Heart left ventricle (tissue), 13 donors: ENCODE data around the gene HID1.

Experiments used
- POLR2A ChIP-seq, 2 donors: fragments of 450-650 bp; IDR thresholded peaks; one replicate each; pipeline ENCODE4 v1.6.1; 2017; ENCODE audit warnings: antibody characterized with exemption in 2 of 2, mild to moderate bottlenecking in 2 of 2, moderate library complexity in 2 of 2
- TF ChIP-seq, protein P1 (sequence below), 12 donors: fragments of 200-600 bp; sonication (generic) in 4 of 12; IDR thresholded peaks; one replicate each; pipeline versions ENCODE4 v1.5.0 to v1.8.0; 2018 to 2022; ENCODE audit warnings: antibody characterized with exemption in 12 of 12, mild to moderate bottlenecking in 5 of 12
- donor health status: ischemic (EF 13 %, LVEDD 7.1; RV severe dilation, severe dysfunction).
- donor health status: DM: no; HTN: yes; CAD: no.
- donor health status: DM: no; HTN: no; CAD: no.
- donor health status: ischemic (EF 25% LVEDD 6.9; RV normal size, moderate dysfunction).
- donor health status: ischemic (EF 25% LVEDD 5.7; RV mildly dilated, moderate dysfunction).
- donor health status: ischemic (EF 35%, LVEDD 5.7; RV mildly dilated, moderate dysfunction).
- donor health status: nonischemic (EF 11% LVEDD 7.7; RV severe dilation, severe dysfunction).
- donor health status: DM: yes; HTN: yes; CAD: no.
- donor health status: PGD.
- donor health status: ischemic (EF 29% LVEDD 5.4; RV normal size, mild dysfunction).
- donor health status: nonischemic (EF 23%, LVEDD 6.1; RV moderate dilation, normal function).

DNA sequence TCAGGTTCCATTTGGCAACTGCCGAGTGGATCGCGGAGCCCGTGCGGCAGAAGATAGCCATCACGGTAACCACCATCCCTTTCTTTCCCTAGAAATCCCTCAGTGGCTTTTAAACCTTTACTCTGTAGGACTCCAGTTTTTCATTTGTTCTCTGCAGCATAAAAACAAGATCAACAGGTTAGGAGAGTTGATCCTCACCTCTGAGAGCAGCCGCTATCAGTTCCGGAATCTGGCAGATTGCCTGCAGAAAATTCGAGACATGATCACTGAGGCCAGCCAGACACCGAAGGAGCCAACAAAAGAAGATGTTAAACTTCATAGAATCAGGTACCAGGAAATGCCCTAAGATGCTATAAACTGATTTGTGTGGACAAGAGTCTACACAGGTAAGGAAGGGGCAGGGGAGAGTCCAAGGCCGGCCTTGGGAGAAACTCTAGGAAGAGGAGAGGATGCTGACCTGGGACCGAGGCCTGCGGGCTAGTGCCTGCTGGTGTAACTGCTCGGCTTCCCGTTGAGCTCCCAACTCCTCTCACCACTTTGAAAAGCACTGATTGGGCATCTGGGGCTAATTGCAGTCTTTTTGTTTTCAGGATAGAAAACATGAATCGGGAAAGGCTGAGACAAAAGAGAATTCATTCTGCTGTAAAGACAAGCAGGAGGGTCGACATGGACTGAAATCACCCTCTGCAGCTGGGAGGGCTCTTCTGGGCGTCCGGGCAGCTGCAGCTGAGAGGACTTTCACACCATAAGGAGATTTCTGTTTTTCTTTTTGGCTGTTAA, 48.0 kb upstream of the HID1 start:
- TF ChIP-seq, protein P1, sequence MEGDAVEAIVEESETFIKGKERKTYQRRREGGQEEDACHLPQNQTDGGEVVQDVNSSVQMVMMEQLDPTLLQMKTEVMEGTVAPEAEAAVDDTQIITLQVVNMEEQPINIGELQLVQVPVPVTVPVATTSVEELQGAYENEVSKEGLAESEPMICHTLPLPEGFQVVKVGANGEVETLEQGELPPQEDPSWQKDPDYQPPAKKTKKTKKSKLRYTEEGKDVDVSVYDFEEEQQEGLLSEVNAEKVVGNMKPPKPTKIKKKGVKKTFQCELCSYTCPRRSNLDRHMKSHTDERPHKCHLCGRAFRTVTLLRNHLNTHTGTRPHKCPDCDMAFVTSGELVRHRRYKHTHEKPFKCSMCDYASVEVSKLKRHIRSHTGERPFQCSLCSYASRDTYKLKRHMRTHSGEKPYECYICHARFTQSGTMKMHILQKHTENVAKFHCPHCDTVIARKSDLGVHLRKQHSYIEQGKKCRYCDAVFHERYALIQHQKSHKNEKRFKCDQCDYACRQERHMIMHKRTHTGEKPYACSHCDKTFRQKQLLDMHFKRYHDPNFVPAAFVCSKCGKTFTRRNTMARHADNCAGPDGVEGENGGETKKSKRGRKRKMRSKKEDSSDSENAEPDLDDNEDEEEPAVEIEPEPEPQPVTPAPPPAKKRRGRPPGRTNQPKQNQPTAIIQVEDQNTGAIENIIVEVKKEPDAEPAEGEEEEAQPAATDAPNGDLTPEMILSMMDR (IDR thresholded peaks at IDR 0.05) = no peak
- no peak for TF ChIP-seq POLR2A (IDR thresholded peaks at IDR 0.05)
